K562 (cell line): ENCODE measurements around the gene SPECC1L. TPM values are rescaled to one million over a fixed set of nuclear protein-coding genes. Genes with fewer than 3 reads are reported as not detected.

ENCODE experiments used
- ATAC-seq: fragments of 200-7000 bp; cut with Tn5 transposase; 3 replicates; pipeline ENCODE4 v1.9.1; 2020; ENCODE audit warnings: moderate library complexity
- BruUV-seq: library from RNA; stranded (reverse); fragments of 400-500 nt; replicated peaks from 2 replicates; lab custom pipeline; 2021; lab: Mats Ljungman, UMichigan
- CTCF ChIA-PET: fragments of 300-600 bp; formaldehyde crosslinking; extraction: SDS; loops from one replicate; lab custom pipeline; 2021; ENCODE audit warnings: low intra/inter-chr PET ratio; lab: Yijun Ruan, JAX
- POLR2A ChIA-PET: fragments of 300-600, 350-650 bp; sonication (Branson Sonifier 250); formaldehyde crosslinking; extraction: SDS; loops from one replicate; lab custom pipeline; 2021; ENCODE audit warnings: antibody characterized with exemption, inconsistent platforms; lab: Yijun Ruan, JAX
- DNase-seq, 4 experiments: peaks; one replicate each; pipeline versions ENCODE4 v3.0.0 to v3.0.0-alpha.2; 2011 to 2018; ENCODE audit warnings: low spot score in 3 of 4, mixed read lengths in 3 of 4; ENCODE audit errors: extremely low read depth in 1 of 4
- FAIRE-seq: peaks from 2 replicates; lab custom pipeline; 2011; peaks lifted over from hg19 to GRCh38; lab: Jason Lieb, UNC
- H2AFZ ChIP-seq: 2 replicates; pipeline ENCODE4 v1.6.0; 2011; ENCODE audit warnings: low read depth, low read length, control low read depth, inconsistent platforms
- H3K27ac ChIP-seq: fragments of 200-600 bp; 3 replicates; pipeline ENCODE4 v1.8.0; 2011; ENCODE audit warnings: low read depth, mild to moderate bottlenecking, control low read depth, inconsistent platforms, low read length, moderate library complexity, mixed read lengths; ENCODE audit errors: extremely low read depth
- H3K27me3 ChIP-seq, 2 experiments: fragments of 300-600 bp in 1 of 2; 2 replicates in 1 of 2; 3 replicates in 1 of 2; pipeline versions ENCODE4 v1.6.0 to v1.8.0; 2011; ENCODE audit warnings: inconsistent platforms in 2 of 2, low read length in 2 of 2, mild to moderate bottlenecking in 1 of 2, mixed read lengths in 1 of 2, moderate library complexity in 1 of 2; ENCODE audit not compliant: control insufficient read depth in 2 of 2, insufficient read depth in 2 of 2
- H3K36me3 ChIP-seq: fragments of 300-600 bp; 3 replicates; pipeline ENCODE4 v1.8.0; 2011; ENCODE audit warnings: mild to moderate bottlenecking, low read length, inconsistent platforms; ENCODE audit not compliant: control insufficient read depth, insufficient read depth
- H3K4me1 ChIP-seq, 2 experiments: fragments of 200-600 bp in 1 of 2; replicated peaks in 1 of 2; 2 replicates in 1 of 2; 3 replicates in 1 of 2; pipeline versions ENCODE4 v1.5.1 to v1.8.0; 2011; ENCODE audit warnings: inconsistent platforms in 2 of 2, low read length in 2 of 2, mild to moderate bottlenecking in 1 of 2, mixed read lengths in 1 of 2, moderate library complexity in 1 of 2; ENCODE audit not compliant: control insufficient read depth in 2 of 2, insufficient read depth in 2 of 2
- H3K4me2 ChIP-seq: 2 replicates; pipeline ENCODE4 v1.6.1; 2011; ENCODE audit warnings: low read length, control low read depth, inconsistent platforms, mixed read lengths; ENCODE audit not compliant: insufficient read depth
- H3K4me3 ChIP-seq: fragments of 200-600 bp; sonication (generic), shearing (Covaris generic); 2 replicates; pipeline ENCODE4 v1.5.1; 2016; ENCODE audit warnings: control low read depth, inconsistent platforms
- H3K79me2 ChIP-seq: fragments of 200-600 bp; 3 replicates; pipeline ENCODE4 v1.8.0; 2011; ENCODE audit warnings: low read length, inconsistent platforms; ENCODE audit not compliant: control insufficient read depth, insufficient read depth
- H3K9ac ChIP-seq, 2 experiments: 2 replicates each; pipeline versions ENCODE4 v1.6.0 to v1.6.1; 2011; ENCODE audit warnings: low read depth in 2 of 2, low read length in 2 of 2, control low read depth in 1 of 2, inconsistent platforms in 1 of 2, mild to moderate bottlenecking in 1 of 2, mixed read lengths in 1 of 2; ENCODE audit not compliant: insufficient read depth in 1 of 2
- H3K9me1 ChIP-seq: one replicate; pipeline ENCODE4 v1.6.0; 2011; ENCODE audit warnings: inconsistent platforms, mild to moderate bottlenecking, low read length, moderate library complexity; ENCODE audit not compliant: control insufficient read depth, insufficient read depth
- H3K9me3 ChIP-seq: replicated peaks from 2 replicates; pipeline ENCODE4 v1.5.1; 2011; ENCODE audit warnings: low read depth, low read length, inconsistent platforms; ENCODE audit not compliant: control insufficient read depth, insufficient read depth
- H4K20me1 ChIP-seq: replicated peaks from 2 replicates; pipeline ENCODE4 v1.6.1; 2011; ENCODE audit warnings: low read length, inconsistent platforms, mixed read lengths; ENCODE audit not compliant: control insufficient read depth, insufficient read depth
- CEBPB ChIP-seq: fragments of 450-650 bp; IDR thresholded peaks from 2 replicates; pipeline ENCODE4 v1.6.1; 2016; ENCODE audit warnings: missing genetic modification characterization, missing compliant biosample characterization
- FOXJ3 ChIP-seq: sonication (generic); formaldehyde crosslinking; IDR thresholded peaks from 2 replicates; pipeline ENCODE4 v1.4.0; 2020; ENCODE audit warnings: mild to moderate bottlenecking, missing genetic modification reagents
- NR4A1 ChIP-seq, 2 experiments: fragments of 250-450 bp in 1 of 2; fragments of 450-650 bp in 1 of 2; sonication (Bioruptor Pico) in 1 of 2; IDR thresholded peaks; 2 replicates each; pipeline versions ENCODE4 v1.4.0 to v1.6.1; 2016 to 2020; ENCODE audit warnings: mild to moderate bottlenecking in 2 of 2, missing compliant biosample characterization in 1 of 2, missing genetic modification characterization in 1 of 2, moderate library complexity in 1 of 2
- PBX2 ChIP-seq, 2 experiments: IDR thresholded peaks in 1 of 2; conservative IDR thresholded peaks in 1 of 2; 2 replicates each; pipeline ENCODE4 v1.6.1; 2016; ENCODE audit warnings: low read depth in 2 of 2, mild to moderate bottlenecking in 1 of 2, missing compliant biosample characterization in 1 of 2, missing genetic modification characterization in 1 of 2, moderate library complexity in 1 of 2
- RBM39 ChIP-seq: fragments of 200-400 bp; formaldehyde crosslinking; optimal IDR thresholded peaks from 2 replicates; pipeline ENCODE3; 2018; ENCODE audit warnings: low read depth, low read length
- WGBS: fragments of 100-300 bp; shearing (Covaris generic); methylation state at CpG from one replicate; pipeline ENCODE4 v1.1.6; 2016; ENCODE audit warnings: low coverage, mixed read lengths; ENCODE audit not compliant: insufficient coverage; ENCODE audit errors: missing lambda C conversion rate; 5-methylcytosine and 5-hydroxymethylcytosine counted together
- in situ Hi-C: fragments of 300-500 bp; cut with MboI; formaldehyde crosslinking; loops from 4 replicates; pipeline ENCODE4 v1.15.0; 2018; ENCODE audit warnings: inconsistent platforms, mixed read lengths
- intact Hi-C: fragments of 100-400 bp; cut with micrococcal nuclease; formaldehyde crosslinking; loops from 2 replicates; pipeline ENCODE4 v1.14.2; 2022
- polyA plus RNA-seq, 8 experiments: library from polyadenylated mRNA; depleted of rRNA in 4 of 8; stranded (reverse) in 5 of 8; unstranded in 3 of 8; fragments of >200 nt; fragmentation: Nextera tagmentation in 2 of 8; fragmentation: Illumina TruSeq in 1 of 8; extraction: Ambion mirVana in 2 of 8; extraction: Trizol in 1 of 8; gene quantifications; 2 replicates each; pipeline versions ENCODE4 v1.2.1 to v1.2.3, GENCODE V29; 2011 to 2014; ENCODE audit warnings: inconsistent platforms in 1 of 8, missing spikeins in 1 of 8
- total RNA-seq, 7 experiments: library from RNA; depleted of rRNA in 6 of 7; stranded (reverse); fragments of >200 nt in 6 of 7; fragmentation: Illumina TruSeq in 2 of 7; extraction: Trizol in 2 of 7; gene quantifications; 2 replicates each; pipeline versions ENCODE4 v1.2.1 to v1.2.3, GENCODE V29; 2011 to 2021; ENCODE audit warnings: low replicate concordance in 1 of 7

Gene SPECC1L
- total and polyA plus RNA-seq, 9 of the 15 experiments (the other 6 are each of a cell fraction or from before 2014, with no cell fraction given), result 1.4 to 27.9 (median 14.5) TPM

DNA sequence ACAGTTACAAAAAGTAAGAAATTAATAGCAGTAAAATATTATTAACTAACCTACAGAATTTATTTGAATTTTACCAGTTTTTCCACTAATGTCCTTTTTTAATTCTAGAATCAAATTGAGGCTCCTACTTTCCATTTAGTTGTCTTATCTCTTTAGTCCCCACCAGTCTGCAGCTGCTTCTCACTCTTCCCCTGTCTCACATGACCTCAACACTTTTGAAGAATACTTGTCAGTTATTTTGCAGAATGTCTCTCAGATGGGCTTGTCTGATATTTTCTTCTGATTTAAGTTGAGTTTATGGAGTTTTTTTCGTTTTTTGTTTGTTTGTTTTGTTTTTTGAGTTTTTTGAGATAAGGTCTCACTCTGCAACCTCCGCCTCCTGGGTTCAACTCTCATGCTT is 82.5 kb downstream of the SPECC1L start (continued):
- TF ChIP-seq NR4A1 (CRISPR knock-in tag; IDR thresholded peaks at IDR 0.05), result no peak
- TF ChIP-seq NR4A1 (tag; IDR thresholded peaks at IDR 0.05), result no peak
- no peak for TF ChIP-seq RBM39
- TF ChIP-seq, all 486 proteins: peak for 0

GRCh38 chr22:24355574-24355973 is 84.9 kb downstream of the SPECC1L start:
- intact Hi-C loops (no loop called here), in situ Hi-C loops (no loop called here)
- no peak for FAIRE-seq
- H3K36me3 ChIP-seq, result peaks cover 34% of the 10 kb centered on the region; the same call in 1 of the 3 replicates
- H3K9me1 ChIP-seq, result no peaks in the 10 kb centered on the region
- ChIA-PET POLR2A (interaction anchor here (0.6 kb wide), 1 partner anchor 10 kb away, joined by 3 read pairs; no protein-coding TSS in a partner anchor), CTCF (interaction anchor here (0.5 kb wide), 1 partner anchor 390 kb away, joined by 5 read pairs; no protein-coding TSS in a partner anchor)
- no peak overlapping the region for H3K4me3 ChIP-seq
- no peak for DNase-seq
- no peaks in the 10 kb centered on the region; a peak in 1 of 5 replicates for H3K4me1 ChIP-seq
- H3K27me3 ChIP-seq, result no peaks in the 10 kb centered on the region
- H3K27ac ChIP-seq, result no peak overlapping the region
- peaks cover 3% of the 10 kb centered on the region for H3K9me3 ChIP-seq
- 79% methylated on average over 2 of the region's 2 CpGs for WGBS
- no peaks in the 10 kb centered on the region for H3K79me2 ChIP-seq
- TF ChIP-seq CEBPB (tag) (0 out of 2 replicates have a peak, but pooled peaks have one; percentile 21), PBX2 (CRISPR knock-in tag; IDR thresholded peaks at IDR 0.05; ENCODE audit: low read depth) (no peak), PBX2 (tag; conservative IDR thresholded peaks at IDR 0.05; ENCODE audit: low read depth) (peak; percentile 60), FOXJ3 (CRISPR knock-in tag) (no peak)
- H3K9ac ChIP-seq, result no peak overlapping the region
- no peak overlapping the region for H3K4me2 ChIP-seq
- H2AFZ ChIP-seq, result no peak overlapping the region
- BruUV-seq, result no TSS peak
- no peaks in the 10 kb centered on the region for H4K20me1 ChIP-seq
- ATAC-seq, result no peak
